ENCODE data around the gene UBE2E2.

UBE2E2 gene

DNA sequence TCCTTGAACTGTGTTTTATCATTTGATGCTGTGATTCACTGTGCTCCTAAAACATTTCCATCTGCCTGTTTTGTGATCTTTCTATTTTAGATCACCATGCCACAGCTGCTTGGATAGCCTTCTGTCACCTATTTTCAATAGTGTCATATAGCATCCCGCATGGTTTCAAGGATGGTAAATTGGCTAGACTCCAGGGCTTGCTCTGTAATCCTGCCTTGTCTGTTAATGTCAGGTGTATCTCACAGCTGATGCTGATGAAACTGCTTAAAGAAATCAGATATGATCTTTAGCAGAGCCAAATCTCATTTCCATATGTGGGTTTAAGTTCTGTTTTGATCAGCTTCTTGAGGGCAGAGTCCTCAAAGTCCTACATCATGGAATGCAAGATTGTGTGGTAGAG, 182.2 kb downstream of the UBE2E2 start:
- peak; percentile 10 for DNase-seq (ENCODE audit: low spot score)

GRCh38 chr3:23387286-23387918, 184.3 kb downstream of the UBE2E2 start:
- peak; percentile 9 for DNase-seq (ENCODE audit: low spot score)

DNA sequence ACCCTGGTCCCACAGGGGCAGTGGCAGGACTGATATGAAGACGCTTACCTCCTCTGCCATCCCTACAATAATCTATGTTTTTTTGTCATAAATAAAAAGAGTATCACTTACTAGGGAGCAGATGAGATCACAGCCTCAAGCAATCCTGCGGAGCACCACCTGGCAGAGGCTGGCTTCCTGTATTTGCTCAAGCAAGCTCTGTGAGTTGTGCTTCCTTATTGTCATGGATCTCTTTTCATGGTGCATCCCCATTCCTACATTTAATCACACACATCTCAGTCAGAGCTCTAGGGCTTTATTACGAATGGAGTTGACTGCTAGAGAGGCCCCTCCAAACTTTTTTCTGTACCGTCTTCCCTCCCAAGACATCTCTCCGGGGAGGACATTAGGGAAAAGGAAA, 186.0 kb downstream of the UBE2E2 start:
- no peak for DNase-seq (ENCODE audit: low spot score)

DNA sequence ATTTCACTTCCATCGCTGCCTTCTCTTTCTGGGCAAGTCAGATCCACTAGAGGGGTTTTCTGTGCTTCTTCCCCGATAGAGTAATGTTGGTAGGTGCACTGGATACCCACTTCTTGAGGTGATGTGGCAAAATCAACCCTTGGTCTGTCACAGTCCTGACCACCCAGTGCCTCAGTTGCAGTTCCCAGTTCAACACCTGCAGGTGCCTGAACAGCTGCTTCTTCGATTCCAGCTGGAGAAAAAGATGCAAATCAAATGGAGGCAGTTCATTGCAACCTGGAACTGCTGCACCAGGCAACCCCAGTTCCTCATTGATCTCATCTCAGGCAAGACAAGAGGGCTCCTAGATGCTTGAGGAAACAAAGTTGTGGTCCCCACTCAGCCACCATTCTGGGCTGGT, 186.6 kb downstream of the UBE2E2 start:
- DNase-seq (ENCODE audit: low spot score): no peak

DNA sequence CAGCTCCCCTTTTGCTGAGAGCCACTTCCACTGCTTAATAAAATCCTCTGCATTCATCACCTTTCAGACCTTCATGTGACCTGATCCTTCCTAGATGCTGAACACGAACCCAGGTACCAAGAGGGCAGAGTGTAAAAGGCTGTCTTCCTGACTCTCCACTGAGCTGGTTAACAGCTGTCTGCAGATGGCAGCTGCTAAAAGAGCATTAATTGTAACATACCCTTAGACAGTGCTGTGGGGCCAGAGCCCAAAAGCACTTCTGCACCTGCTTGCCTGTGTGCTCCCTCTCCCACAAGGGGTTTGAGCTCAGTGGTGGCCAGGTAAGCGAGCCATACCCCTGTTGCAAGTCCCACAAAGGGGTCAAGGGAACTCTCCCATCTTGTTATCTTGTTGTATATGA, 187.3 kb downstream of the UBE2E2 start:
- no peak for DNase-seq (ENCODE audit: low spot score)

- DNase-seq (ENCODE audit: low spot score): no peak
Observed at GRCh38 chr3:23390989-23391553, 187.9 kb downstream of the UBE2E2 start.

GRCh38 chr3:23395115-23395514, 192.0 kb downstream of the UBE2E2 start:
- DNase-seq (ENCODE audit: low spot score): no peak

DNA sequence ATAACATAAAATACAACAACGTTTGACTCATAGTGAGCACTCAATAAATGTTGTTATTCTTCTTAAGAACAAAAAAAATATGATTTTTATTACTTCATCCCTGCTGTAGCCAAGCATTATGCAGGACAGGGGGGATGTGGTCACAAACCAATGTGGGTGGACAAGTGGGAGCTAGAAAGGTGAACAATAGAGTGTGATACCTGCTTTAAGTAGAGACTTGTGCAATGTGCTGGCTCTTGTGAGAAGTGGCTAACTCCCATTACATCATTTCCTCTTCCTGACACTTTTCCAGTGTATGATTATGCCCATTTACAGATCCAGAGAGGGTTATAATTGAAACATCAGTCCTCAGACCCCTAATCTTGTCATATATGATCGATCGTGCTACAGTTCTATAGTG, 193.6 kb downstream of the UBE2E2 start:
- no peak for DNase-seq (ENCODE audit: low spot score)

DNA sequence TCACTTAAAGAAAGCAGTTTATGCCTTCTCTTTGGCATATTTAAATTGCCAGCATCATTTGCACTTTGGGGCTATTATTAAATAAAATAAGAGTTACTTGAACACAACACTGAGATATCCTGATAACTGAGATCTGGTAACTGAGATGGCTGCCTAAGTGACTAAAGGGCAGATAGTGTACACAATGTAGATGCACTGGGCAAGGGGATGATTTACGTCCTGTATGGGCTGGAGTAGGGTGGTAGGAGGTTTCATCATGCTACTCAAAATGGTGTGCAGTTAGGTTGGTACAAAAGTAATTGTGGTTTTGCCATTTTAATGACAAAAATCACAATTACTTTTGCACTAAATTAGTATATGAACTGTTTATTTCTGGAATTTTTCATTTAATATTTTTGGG, 196.1 kb downstream of the UBE2E2 start:
- DNase-seq (ENCODE audit: low spot score): no peak

DNA sequence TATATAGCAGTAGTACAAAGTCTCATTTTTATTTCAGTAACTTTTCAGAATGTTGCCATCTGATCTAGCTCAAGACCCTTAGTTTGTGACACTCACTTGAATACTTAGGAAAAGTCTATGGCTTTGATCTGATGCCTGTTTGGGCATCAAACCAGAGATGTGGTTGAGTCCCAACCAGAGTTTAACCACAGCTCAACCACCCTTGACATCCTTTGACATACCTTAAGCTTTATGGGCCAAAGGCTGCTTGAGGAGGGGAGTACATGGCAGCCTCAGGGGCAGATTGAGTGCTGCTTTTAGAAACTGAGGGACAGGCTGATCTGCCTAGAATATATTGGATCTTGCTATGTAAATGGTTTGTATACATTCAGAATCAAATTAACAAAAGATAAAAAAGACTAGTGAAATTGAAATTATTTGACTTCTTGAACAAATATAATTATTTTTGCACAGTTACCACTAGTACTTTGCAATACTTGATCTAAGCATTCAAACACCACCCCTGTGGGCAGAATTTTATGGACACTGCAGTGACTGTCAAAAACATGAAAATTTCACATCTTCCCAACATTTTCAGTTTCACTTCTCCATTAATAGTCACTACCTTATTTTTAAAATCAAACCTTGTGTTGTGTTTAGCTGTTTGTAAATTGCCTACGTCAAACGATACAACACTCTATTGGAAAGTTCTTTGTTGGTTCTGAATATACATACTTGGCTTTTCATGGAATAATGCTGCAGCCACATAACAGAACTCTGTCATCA, 199.8 kb downstream of the UBE2E2 start:
- no peak for DNase-seq (ENCODE audit: low spot score)

DNA sequence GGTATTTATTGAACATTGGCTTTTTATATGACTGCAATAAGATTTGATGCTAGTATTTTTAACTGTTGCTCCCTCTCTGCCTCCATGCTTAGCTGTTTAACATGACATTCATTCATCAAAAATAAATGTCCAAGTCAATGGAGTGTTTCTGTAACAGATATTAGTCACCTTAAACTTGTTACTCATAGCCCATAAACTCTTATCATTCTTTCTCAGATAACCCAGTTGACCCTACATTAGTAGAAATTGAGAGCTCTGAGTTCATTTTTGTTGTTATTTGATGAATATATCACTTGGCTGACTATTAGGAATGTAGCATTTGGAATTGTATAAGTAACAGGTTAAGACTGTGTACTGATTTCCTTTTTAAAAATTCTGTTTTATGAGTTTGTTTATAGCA, 201.1 kb downstream of the UBE2E2 start:
- DNase-seq (ENCODE audit: low spot score): no peak

DNA sequence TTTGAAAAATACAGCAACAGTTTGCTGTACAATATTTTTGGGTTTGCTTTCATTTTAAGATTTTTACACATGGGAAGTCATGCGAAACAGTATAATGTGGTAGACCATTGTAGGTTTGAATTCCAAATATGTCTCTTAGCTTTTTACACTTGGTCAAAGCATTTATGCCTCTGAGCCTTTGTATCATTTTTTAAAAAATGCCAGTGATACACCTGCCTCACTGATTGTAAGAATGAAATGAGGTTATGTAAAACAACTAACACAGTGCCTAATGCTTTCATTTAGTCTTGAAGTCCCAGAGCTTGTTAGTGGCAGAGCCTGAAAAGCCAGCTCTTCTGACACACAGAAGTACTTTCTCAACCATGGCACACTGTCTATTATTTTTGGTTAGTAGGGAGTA, 202.0 kb downstream of the UBE2E2 start:
- no peak for DNase-seq (ENCODE audit: low spot score)

GRCh38 chr3:23406601-23407000, 203.5 kb downstream of the UBE2E2 start:
- no peak for DNase-seq (ENCODE audit: low spot score)

- no peak for DNase-seq (ENCODE audit: low spot score)
Observed at GRCh38 chr3:23418026-23418425, 214.9 kb downstream of the UBE2E2 start.

DNA sequence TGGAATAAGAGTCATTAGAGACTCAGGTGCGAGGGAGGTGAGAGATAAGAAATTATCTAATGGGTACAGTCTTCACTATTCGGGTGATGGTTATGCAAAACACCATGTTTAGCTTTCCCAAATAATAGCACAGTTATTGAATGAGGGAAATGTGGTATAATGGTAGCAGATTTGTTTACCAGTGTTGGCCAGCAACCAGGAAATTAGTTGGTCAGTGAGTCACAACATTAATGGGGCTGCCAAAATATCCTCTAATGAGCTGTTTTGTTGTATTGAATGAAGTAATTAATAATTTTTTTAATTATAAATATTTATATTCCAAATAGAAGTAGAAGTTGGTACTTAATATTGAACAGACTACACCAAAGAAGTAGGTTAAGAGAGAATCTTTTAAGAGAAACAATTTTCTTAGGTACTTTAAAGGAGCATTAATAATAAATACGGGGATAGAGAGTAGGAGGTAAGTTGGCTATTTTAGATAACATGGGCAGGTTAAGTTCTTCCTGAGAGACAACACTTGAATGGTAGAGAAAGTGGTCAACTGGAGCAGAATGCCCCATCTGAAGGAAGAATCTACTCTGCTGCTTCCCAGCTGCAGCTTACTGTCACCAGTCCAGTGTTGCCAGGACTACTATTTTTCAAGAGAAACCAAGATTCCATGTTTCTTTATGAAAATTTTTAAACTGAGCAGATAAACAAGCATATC, 218.8 kb downstream of the UBE2E2 start:
- no peak for DNase-seq (ENCODE audit: low spot score)

GRCh38 chr3:23422517-23422851, 219.4 kb downstream of the UBE2E2 start:
- no peak for DNase-seq (ENCODE audit: low spot score)

DNA sequence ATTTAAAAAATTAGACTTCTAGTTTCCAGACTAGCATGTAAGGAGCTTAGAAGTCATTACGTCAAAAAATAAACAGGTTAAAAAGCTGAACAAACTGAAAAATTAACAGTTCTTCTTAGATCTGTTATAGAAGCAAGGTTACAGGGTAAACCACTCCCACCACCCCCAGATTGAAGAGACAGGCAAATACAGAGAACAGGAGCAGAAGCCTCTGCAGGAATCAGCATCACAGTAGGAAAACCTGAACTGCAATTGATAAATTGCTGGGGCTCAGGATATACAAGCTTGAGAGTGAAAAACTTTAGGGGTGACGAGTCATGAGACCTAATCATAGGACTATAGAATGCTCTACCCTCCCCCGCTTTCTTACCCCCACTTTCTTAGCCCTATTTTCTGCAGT, 222.3 kb downstream of the UBE2E2 start:
- DNase-seq (ENCODE audit: low spot score): no peak

GRCh38 chr3:23430781-23431398, 227.8 kb downstream of the UBE2E2 start:
- DNase-seq (ENCODE audit: low spot score): no peak

GRCh38 chr3:23431764-23432163, 228.6 kb downstream of the UBE2E2 start:
- no peak for DNase-seq (ENCODE audit: low spot score)

DNA sequence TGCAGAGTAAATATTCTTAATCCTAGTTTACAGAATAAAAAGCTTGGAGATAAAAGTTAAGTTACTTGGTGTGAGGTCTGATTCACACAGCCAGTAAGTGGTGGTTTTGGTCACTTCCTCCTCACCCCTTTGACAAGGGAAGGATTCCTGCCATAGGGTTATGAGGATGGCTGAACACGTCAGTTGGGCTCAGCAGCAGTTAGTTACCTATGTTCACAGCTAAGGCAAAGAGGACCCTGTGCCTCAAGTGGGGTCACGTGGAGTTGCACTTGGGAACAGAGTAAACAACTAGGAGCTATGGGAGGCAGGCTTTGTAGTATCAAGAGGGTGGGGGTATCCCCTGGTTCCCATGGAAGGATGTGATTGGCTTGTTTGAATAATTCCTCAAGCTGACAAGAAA, 232.2 kb downstream of the UBE2E2 start:
- DNase-seq (ENCODE audit: low spot score): no peak

DNA sequence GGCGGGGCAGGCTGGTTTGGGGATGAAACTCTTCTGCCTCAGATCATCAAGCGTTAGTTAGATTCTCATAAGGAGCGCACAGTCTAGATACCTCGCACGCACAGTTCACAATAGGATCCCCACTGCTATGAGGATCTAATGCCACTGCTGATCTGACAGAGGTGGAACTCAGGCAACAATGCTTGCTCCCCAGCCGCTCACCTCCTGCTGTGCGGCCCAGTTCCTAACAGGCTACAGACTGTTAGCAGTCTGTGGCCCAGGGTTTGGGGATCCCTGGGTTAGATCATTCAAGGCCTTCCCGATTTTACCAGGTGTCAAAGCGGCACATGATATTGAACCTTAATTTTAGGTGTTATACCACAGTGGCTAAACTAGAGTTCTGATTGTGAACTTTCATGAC, 232.8 kb downstream of the UBE2E2 start:
- no peak for DNase-seq (ENCODE audit: low spot score)

DNA sequence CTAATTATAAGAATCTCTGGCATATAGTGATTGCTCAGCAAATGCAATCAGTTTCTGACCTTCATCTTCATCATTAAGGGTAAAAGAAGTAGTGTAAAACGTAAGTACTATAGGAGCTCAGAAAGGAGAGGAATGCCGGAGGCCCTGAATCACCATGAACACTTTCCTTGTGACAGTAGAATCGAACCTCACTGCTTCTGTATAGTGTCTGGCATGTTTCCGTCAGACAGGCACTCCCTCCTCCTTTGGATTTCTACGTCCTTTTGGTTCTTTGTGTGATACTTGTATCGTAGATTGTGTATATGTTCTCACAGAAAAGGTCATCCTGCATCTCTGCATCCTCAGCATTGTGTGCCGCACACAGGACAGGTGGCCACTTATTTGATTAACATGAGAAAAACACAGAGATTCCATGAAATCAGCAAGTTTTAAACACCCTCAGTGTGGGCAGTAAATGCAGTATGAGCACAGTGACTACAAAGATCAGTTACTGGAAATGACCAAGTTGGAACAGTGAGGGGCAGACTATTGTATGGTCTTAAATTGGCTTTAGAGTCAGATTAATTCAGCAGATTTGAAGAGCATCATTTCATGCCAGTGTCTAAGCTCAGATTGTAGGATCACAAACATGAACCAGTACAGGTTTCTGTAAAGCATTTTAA, 234.5 kb downstream of the UBE2E2 start:
- DNase-seq (ENCODE audit: low spot score): no peak

Measured in SK-N-DZ (cell line).